HT-29 (cell line): Measurements from ENCODE around the gene NPC1. TPM values are rescaled to one million over a fixed set of nuclear protein-coding genes. Genes with fewer than 3 reads are reported as not detected.

Experiments used
- DNase-seq: peaks from one replicate; pipeline ENCODE4 v3.0.0-alpha.2; 2015; ENCODE audit warnings: low spot score
- small RNA-seq: library from RNA; depleted of rRNA; stranded (forward); fragments of <200 nt; gene quantifications from one replicate; pipeline ENCODE3, GENCODE V24; 2014
- total RNA-seq: library from RNA; depleted of rRNA; stranded (reverse); fragments of >200 nt; shearing (Covaris generic); gene quantifications from 2 replicates; pipeline ENCODE4 v1.2.3, GENCODE V29; 2014; rRNA removed

The NPC1 gene
- total RNA-seq, 1 experiment from 2014 or later, result 48.5 TPM

GRCh38 chr18:23487738-23488570 is 98.4 kb downstream of the NPC1 start:
- peak; percentile 8 for DNase-seq

- DNase-seq, result no peak
These were observed 100.9 kb downstream of the NPC1 start for GRCh38 chr18:23485386-23485785.

GRCh38 chr18:23484561-23485182 is 101.6 kb downstream of the NPC1 start:
- DNase-seq, result no peak

Small RNA genes lying within 50 kb of the gene (small RNA-seq; reads per million reads assigned to genes)
- gene AC026634.1, result not detected
- gene RF00019, result not detected

Other genes starting within 250 kb of the NPC1 start
- gene RIOK3, start 133.2 kb downstream of the NPC1 start, total RNA-seq, result 13.5 and 14.2 TPM in 2 replicates
- 11.6 and 15.2 TPM in 2 replicates for gene RMC1, start 83.0 kb downstream of the NPC1 start, total RNA-seq
- gene ANKRD29, start 76.4 kb upstream of the NPC1 start, total RNA-seq, result 3.1 and 7.4 TPM in 2 replicates
- gene LAMA3, start 102.9 kb upstream of the NPC1 start, total RNA-seq, result 8.6 and 9.5 TPM in 2 replicates